ENCODE data around the gene THSD7B.

The THSD7B gene

GRCh38 chr2:136809998-136810397 lies 44.7 kb downstream of the THSD7B start:
- no peak for DNase-seq

GRCh38 chr2:136818839-136819238 lies 53.5 kb downstream of the THSD7B start:
- no peak for DNase-seq

- no peak for DNase-seq
These were observed 57.9 kb downstream of the THSD7B start for GRCh38 chr2:136823291-136823690.

- no peak for DNase-seq
These were observed 62.8 kb downstream of the THSD7B start for GRCh38 chr2:136828162-136828561.

GRCh38 chr2:136828774-136829173 lies 63.4 kb downstream of the THSD7B start:
- DNase-seq: no peak

GRCh38 chr2:136844546-136844945 lies 79.2 kb downstream of the THSD7B start:
- DNase-seq: no peak

- no peak for DNase-seq
These were observed 93.3 kb downstream of the THSD7B start for GRCh38 chr2:136858656-136859055.

- no peak for DNase-seq
These were observed 95.2 kb downstream of the THSD7B start for GRCh38 chr2:136860443-136860958.

GRCh38 chr2:136863468-136863867 lies 98.1 kb downstream of the THSD7B start:
- no peak for DNase-seq

GRCh38 chr2:136863874-136864273 lies 98.5 kb downstream of the THSD7B start:
- DNase-seq: no peak

- no peak for DNase-seq
These were observed 106.1 kb downstream of the THSD7B start for GRCh38 chr2:136871424-136871823.

- no peak for DNase-seq
These were observed 108.9 kb downstream of the THSD7B start for GRCh38 chr2:136874258-136874657.

- no peak for DNase-seq
These were observed 125.8 kb downstream of the THSD7B start for GRCh38 chr2:136891100-136891499.

- DNase-seq: no peak
These were observed 128.8 kb downstream of the THSD7B start for GRCh38 chr2:136894007-136894634.

- no peak for DNase-seq
These were observed 136.4 kb downstream of the THSD7B start for GRCh38 chr2:136901732-136902131.

- no peak for DNase-seq
These were observed 140.4 kb downstream of the THSD7B start for GRCh38 chr2:136905779-136906178.

- no peak for DNase-seq
These were observed 144.4 kb downstream of the THSD7B start for GRCh38 chr2:136909777-136910176.

GRCh38 chr2:136916131-136916530 lies 150.8 kb downstream of the THSD7B start:
- no peak for DNase-seq

GRCh38 chr2:136917411-136917881 lies 152.1 kb downstream of the THSD7B start:
- DNase-seq: no peak

- DNase-seq: no peak
These were observed 154.3 kb downstream of the THSD7B start for GRCh38 chr2:136919682-136920081.

- no peak for DNase-seq
These were observed 155.4 kb downstream of the THSD7B start for GRCh38 chr2:136920652-136921333.

GRCh38 chr2:136927156-136927555 lies 161.8 kb downstream of the THSD7B start:
- no peak for DNase-seq

- DNase-seq: no peak
These were observed 164.2 kb downstream of the THSD7B start for GRCh38 chr2:136929531-136929930.

GRCh38 chr2:136932700-136933099 lies 167.4 kb downstream of the THSD7B start:
- DNase-seq: no peak

All from activated T-cell treated with anti-CD3 and anti-CD28 coated beads, Interleukin-2, amount 50 U/mL, for 48 hours (primary cell).